Endothelial cell of umbilical vein (primary cell): ENCODE measurements around the gene PTPRK. TPM values are rescaled to one million over a fixed set of nuclear protein-coding genes. Genes with fewer than 3 reads are reported as not detected.

Experiments used
- BruUV-seq: library from RNA; stranded (reverse); fragments of 400-500 nt; replicated peaks from 2 replicates; lab custom pipeline; 2021; lab: Mats Ljungman, UMichigan
- CTCF ChIA-PET: fragments of 300-600, 350-600 bp; sonication (Branson Sonifier 250); formaldehyde crosslinking; loops from one replicate; lab custom pipeline; 2021; ENCODE audit warnings: antibody characterized with exemption, inconsistent platforms; lab: Charles Lee
- POLR2A ChIA-PET: fragments of 300-600, 350-600 bp; sonication (Branson Sonifier 250); formaldehyde crosslinking; loops from one replicate; lab custom pipeline; 2021; ENCODE audit warnings: antibody characterized with exemption, inconsistent platforms; lab: Charles Lee
- DNase-seq: peaks from one replicate; pipeline ENCODE4 v3.0.0-alpha.2; 2011; ENCODE audit warnings: low read depth, low spot score
- FAIRE-seq: peaks from 2 replicates; lab custom pipeline; 2011; peaks lifted over from hg19 to GRCh38; lab: Jason Lieb, UNC
- H2AFZ ChIP-seq: 2 replicates; pipeline ENCODE4 v1.6.0; 2012; ENCODE audit warnings: low read depth, low read length, control low read depth, inconsistent platforms
- H3K27ac ChIP-seq: 2 replicates; pipeline ENCODE4 v1.5.1; 2011; ENCODE audit warnings: low read depth, mild to moderate bottlenecking, control low read depth, low read length, moderate library complexity; ENCODE audit not compliant: insufficient read depth
- H3K27me3 ChIP-seq, 2 experiments: 2 replicates each; pipeline versions ENCODE4 v1.6.0 to v1.6.1; 2011; ENCODE audit warnings: low read length in 2 of 2, mixed read lengths in 1 of 2; ENCODE audit not compliant: control insufficient read depth in 2 of 2, insufficient read depth in 2 of 2
- H3K36me3 ChIP-seq, 2 experiments: 2 replicates in 1 of 2; 3 replicates in 1 of 2; pipeline ENCODE4 v1.5.1; 2011; ENCODE audit warnings: low read length in 2 of 2, mild to moderate bottlenecking in 1 of 2, moderate library complexity in 1 of 2; ENCODE audit not compliant: control insufficient read depth in 2 of 2, insufficient read depth in 2 of 2; ENCODE audit errors: extremely low read depth in 1 of 2
- H3K4me1 ChIP-seq: 3 replicates; pipeline ENCODE4 v1.5.1; 2011; ENCODE audit warnings: mild to moderate bottlenecking, low read length; ENCODE audit not compliant: control insufficient read depth, insufficient read depth; ENCODE audit errors: extremely low read depth
- H3K4me2 ChIP-seq: 2 replicates; pipeline ENCODE4 v1.6.1; 2011; ENCODE audit warnings: low read length, control low read depth, mixed read lengths; ENCODE audit not compliant: insufficient read depth
- H3K4me3 ChIP-seq, 3 experiments: fragments of 200-600 bp in 1 of 3; sonication (generic), shearing (Covaris generic) in 1 of 3; replicated peaks in 1 of 3; 2 replicates each; pipeline ENCODE4 v1.5.1; 2011 to 2016; ENCODE audit warnings: control low read depth in 3 of 3, low read length in 3 of 3, mild to moderate bottlenecking in 2 of 3, inconsistent platforms in 1 of 3, low read depth in 1 of 3, moderate library complexity in 1 of 3; ENCODE audit not compliant: insufficient read depth in 1 of 3
- H3K79me2 ChIP-seq: 2 replicates; pipeline ENCODE4 v1.6.0; 2012; ENCODE audit warnings: low read length, inconsistent platforms; ENCODE audit not compliant: control insufficient read depth, insufficient read depth
- H3K9ac ChIP-seq: replicated peaks from 2 replicates; pipeline ENCODE3; 2011; ENCODE audit warnings: low read length, control low read depth; ENCODE audit not compliant: insufficient read depth; ENCODE audit errors: extremely low read depth
- H3K9me1 ChIP-seq: replicated peaks from 3 replicates; pipeline ENCODE4 v1.6.0; 2011; ENCODE audit warnings: mild to moderate bottlenecking, low read length; ENCODE audit not compliant: control insufficient read depth, insufficient read depth; ENCODE audit errors: extremely low read depth
- H3K9me3 ChIP-seq: replicated peaks from 2 replicates; pipeline ENCODE4 v1.5.1; 2012; ENCODE audit warnings: low read length, inconsistent platforms; ENCODE audit not compliant: control insufficient read depth, insufficient read depth
- H4K20me1 ChIP-seq: replicated peaks from 2 replicates; pipeline ENCODE3; 2011; ENCODE audit warnings: mild to moderate bottlenecking, low read length; ENCODE audit not compliant: control insufficient read depth, insufficient read depth; ENCODE audit errors: extremely low read depth
- CTCF ChIP-seq, 2 donors: IDR thresholded peaks; 1 replicate in 1 of 2; 2 replicates in 1 of 2; pipeline ENCODE4 v1.5.1; 2011; ENCODE audit warnings: low read length in 2 of 2, mild to moderate bottlenecking in 2 of 2, moderate library complexity in 2 of 2, control low read depth in 1 of 2, inconsistent platforms in 1 of 2, low read depth in 1 of 2; ENCODE audit not compliant: insufficient read depth in 1 of 2; ENCODE audit errors: extremely low read depth in 1 of 2
- EZH2 ChIP-seq: IDR thresholded peaks from 2 replicates; pipeline ENCODE4 v1.6.1; 2012; ENCODE audit warnings: borderline replicate concordance, low read depth, mild to moderate bottlenecking, moderate library complexity, low read length, inconsistent platforms; ENCODE audit not compliant: severe bottlenecking
- FOS ChIP-seq: IDR thresholded peaks from 2 replicates; pipeline ENCODE4 v1.6.1; 2011; ENCODE audit warnings: mild to moderate bottlenecking, low read length, moderate library complexity, borderline replicate concordance; ENCODE audit not compliant: insufficient read depth
- GATA2 ChIP-seq: IDR thresholded peaks from 2 replicates; pipeline ENCODE4 v1.7.0; 2011; ENCODE audit warnings: low read depth, mild to moderate bottlenecking, moderate library complexity, mixed read lengths, low read length; ENCODE audit not compliant: insufficient read length, insufficient read depth
- JUN ChIP-seq: IDR thresholded peaks from 2 replicates; pipeline ENCODE4 v1.6.1; 2011; ENCODE audit warnings: borderline replicate concordance, low read depth; ENCODE audit not compliant: insufficient read length, insufficient read depth
- MAX ChIP-seq: IDR thresholded peaks from 2 replicates; pipeline ENCODE4 v1.6.1; 2011; ENCODE audit not compliant: insufficient read depth, insufficient read length
- MYC ChIP-seq: IDR thresholded peaks from one replicate; pipeline ENCODE4 v1.6.1; 2011; ENCODE audit warnings: mild to moderate bottlenecking, low read depth, low read length
- POLR2A ChIP-seq: IDR thresholded peaks from 2 replicates; pipeline ENCODE4 v1.6.1; 2012; ENCODE audit warnings: low read depth, mild to moderate bottlenecking, control low read depth, low read length
- POLR2AphosphoS5 ChIP-seq: IDR thresholded peaks from 2 replicates; pipeline ENCODE4 v1.6.1; 2012; ENCODE audit warnings: low read depth, mild to moderate bottlenecking, control low read depth, low read length, moderate library complexity; ENCODE audit not compliant: insufficient read depth
- dilution Hi-C: fragments of 300-500 bp; cut with MboI; formaldehyde crosslinking; loops from one replicate; pipeline ENCODE4 v1.15.0; 2019; ENCODE audit warnings: low sequenced_read_pairs; ENCODE audit not compliant: extremely low pct_ligation_motif_present
- intact Hi-C: fragments of 100-400 bp; cut with micrococcal nuclease; formaldehyde crosslinking; loops from one replicate; pipeline ENCODE4 v1.10.0; 2022
- polyA plus RNA-seq, 4 experiments: library from polyadenylated mRNA; depleted of rRNA in 3 of 4; stranded (reverse) in 3 of 4; unstranded in 1 of 4; fragments of >200 nt; gene quantifications; 2 replicates each; pipeline versions ENCODE4 v1.2.1 to v1.2.3, GENCODE V29; 2011 to 2012; ENCODE audit warnings: missing spikeins in 1 of 4
- total RNA-seq: library from RNA; stranded (reverse); gene quantifications from 2 replicates; pipeline ENCODE4 v1.2.3, GENCODE V29; 2021

PTPRK gene
- total and polyA plus RNA-seq, 2 donors (not counting 3 experiments of a cell fraction or from before 2014, with no cell fraction given), result 15.2 to 74.0 TPM

GRCh38 chr6:128095362-128095761 lies 425.0 kb downstream of the PTPRK start:
- peaks cover 2% of the 10 kb centered on the region for H4K20me1 ChIP-seq
- dilution Hi-C loops, result no loop called here
- H3K27me3 ChIP-seq, result no peaks in the 10 kb centered on the region
- ChIA-PET CTCF (interaction anchor here (0.5 kb wide), 1 partner anchor 1110 kb away, joined by 3 read pairs; no protein-coding TSS in a partner anchor), POLR2A (no interaction called here)
- H2AFZ ChIP-seq, result no peak overlapping the region
- H3K79me2 ChIP-seq, result no peaks in the 10 kb centered on the region
- TF ChIP-seq MYC (no peak), EZH2 (no peak)
- no peak overlapping the region for H3K4me2 ChIP-seq
- H3K4me3 ChIP-seq, result no peak overlapping the region
- BruUV-seq, result no TSS peak
- no peaks in the 10 kb centered on the region for H3K4me1 ChIP-seq
- H3K9me1 ChIP-seq, result no peaks in the 10 kb centered on the region
- FAIRE-seq (no peak), DNase-seq (no peak)
- H3K27ac ChIP-seq, result no peak overlapping the region
- intact Hi-C loops, result no loop called here
- H3K9me3 ChIP-seq, result no peaks in the 10 kb centered on the region
- H3K36me3 ChIP-seq, result no peaks in the 10 kb centered on the region
- H3K9ac ChIP-seq, result no peak overlapping the region

GRCh38 chr6:128079021-128079420 lies 441.4 kb downstream of the PTPRK start:
- Histone ChIP-seq H3K9me3 (no peaks in the 10 kb centered on the region), H3K27ac (no peak overlapping the region), H2AFZ (no peak overlapping the region), H3K4me2 (no peak overlapping the region), H3K4me3 (no peak overlapping the region), H3K9ac (no peak overlapping the region), H3K36me3 (peaks cover 0 to 2% of the 10 kb centered on the region in 2 experiments), H3K27me3 (no peaks in the 10 kb centered on the region), H3K79me2 (no peaks in the 10 kb centered on the region), H4K20me1 (no peaks in the 10 kb centered on the region), H3K9me1 (no peaks in the 10 kb centered on the region), H3K4me1 (no peaks in the 10 kb centered on the region)
- ChIA-PET CTCF (interaction anchor here (1.5 kb wide), 1 partner anchor 223 kb away, joined by 3 read pairs; no protein-coding TSS in a partner anchor), POLR2A (no interaction called here)
- intact Hi-C loops (no loop called here), dilution Hi-C loops (no loop called here)
- DNase-seq (no peak), FAIRE-seq (no peak)
- TF ChIP-seq MYC (no peak), CTCF (IDR thresholded peaks at IDR 0.05; ENCODE audit: extremely low read depth in 1 of 2, insufficient read depth in 1 of 2, low read depth in 1 of 2, low read length in 2 of 2) (no peak), GATA2 (no peak), POLR2A (no peak), JUN (no peak), FOS (no peak), POLR2AphosphoS5 (no peak), MAX (no peak), EZH2 (no peak)
- no TSS peak for BruUV-seq
